Vagina (tissue), 2 donors: ENCODE results near the gene C4orf51. TPM values are rescaled to one million over a fixed set of nuclear protein-coding genes. Genes with fewer than 3 reads are reported as not detected.

ENCODE experiments used
- DNase-seq, 2 donors: peaks; one replicate each; pipeline ENCODE4 v3.0.0-alpha.2; 2017; ENCODE audit errors: extremely low spot score in 2 of 2
- H3K27ac ChIP-seq: fragments of 200-600 bp; sonication (generic); one replicate; pipeline ENCODE4 v1.5.1; 2019
- H3K27me3 ChIP-seq: fragments of 200-600 bp; sonication (generic); one replicate; pipeline ENCODE4 v1.5.1; 2019
- H3K36me3 ChIP-seq, 2 donors: fragments of 200-600 bp; sonication (generic); one replicate each; pipeline ENCODE4 v1.5.1; 2017 to 2019
- H3K4me1 ChIP-seq: fragments of 200-600 bp; sonication (generic); one replicate; pipeline ENCODE4 v1.5.1; 2019
- H3K4me3 ChIP-seq, 2 donors: fragments of 200-600 bp; sonication (generic); 1 replicate in 1 of 2; 2 replicates in 1 of 2; pipeline ENCODE4 v1.5.1; 2016 to 2019
- H3K9me3 ChIP-seq: fragments of 200-600 bp; sonication (generic); one replicate; pipeline ENCODE4 v1.5.1; 2019
- POLR2A ChIP-seq, 2 donors: fragments of 450-650 bp; IDR thresholded peaks; one replicate each; pipeline ENCODE4 v1.6.1; 2017; ENCODE audit warnings: antibody characterized with exemption in 2 of 2, mild to moderate bottlenecking in 2 of 2, moderate library complexity in 2 of 2
- POLR2AphosphoS5 ChIP-seq, 2 donors: sonication (generic); formaldehyde crosslinking; IDR thresholded peaks; one replicate each; pipeline ENCODE4 v1.9.0; 2017; ENCODE audit warnings: antibody characterized with exemption in 2 of 2, mild to moderate bottlenecking in 2 of 2, low read depth in 1 of 2; ENCODE audit not compliant: insufficient read depth in 1 of 2
- intact Hi-C: fragments of 100-400 bp; cut with DNase I; formaldehyde crosslinking; loops from one replicate; pipeline ENCODE4 v1.15.1; 2023
- total RNA-seq: library from RNA; depleted of rRNA; stranded (reverse); fragments of >200 nt; gene quantifications from one replicate; pipeline ENCODE4 v1.2.3, GENCODE V29; 2016
- TF ChIP-seq, protein P1 (sequence below), 3 experiments: fragments of 450-650 bp in 2 of 3; fragments of 200-600 bp in 1 of 3; sonication (generic) in 1 of 3; IDR thresholded peaks; one replicate each; pipeline ENCODE4 v1.5.1; 2017 to 2019; ENCODE audit warnings: antibody characterized with exemption in 3 of 3, mild to moderate bottlenecking in 2 of 3, moderate library complexity in 2 of 3

C4orf51 gene
- total RNA-seq, 1 donor from 2014 or later, result not detected

DNA sequence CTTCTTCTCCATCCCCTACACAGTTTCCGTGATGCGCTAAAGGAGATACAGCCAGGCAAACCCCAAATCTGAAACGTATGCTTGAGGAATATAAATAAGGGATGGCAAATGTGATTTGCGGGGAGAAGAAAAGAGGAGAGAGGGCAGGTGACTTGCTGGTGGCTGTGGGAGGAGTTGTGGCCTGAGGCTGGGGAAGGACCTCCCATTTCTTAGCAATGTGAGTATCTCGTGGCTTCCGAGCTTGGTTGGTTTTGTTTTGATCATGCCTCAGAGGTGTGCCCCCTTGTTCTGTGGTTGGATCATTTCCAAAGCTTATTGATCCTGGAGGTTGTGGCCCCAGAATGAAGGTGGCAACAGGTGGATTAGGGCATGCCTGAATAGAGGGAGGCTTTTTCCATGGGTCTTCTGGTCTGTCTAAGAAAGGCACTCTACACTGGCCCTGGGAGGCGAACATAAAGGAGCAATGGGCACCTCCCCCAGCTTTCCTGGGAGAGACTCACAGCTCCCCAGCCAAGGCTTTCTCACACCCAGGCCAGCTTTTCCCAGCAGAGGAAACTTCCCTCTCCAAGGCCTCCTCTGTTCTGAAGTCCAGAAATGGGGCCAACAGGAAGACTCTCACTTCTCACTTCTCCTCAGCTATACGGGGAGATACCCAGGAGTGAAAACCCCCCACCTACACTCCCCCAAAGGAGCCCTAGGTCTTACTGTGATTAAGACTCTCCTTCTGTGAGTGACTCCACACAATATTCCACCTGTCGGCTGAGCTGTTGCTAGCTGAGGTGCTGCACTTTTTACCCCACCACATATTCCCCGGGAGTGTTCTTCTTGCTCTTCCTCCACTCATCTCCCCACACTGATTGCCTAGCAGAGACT, 40.0 kb downstream of the C4orf51 start:
- TF ChIP-seq POLR2AphosphoS5 (IDR thresholded peaks at IDR 0.05; ENCODE audit: insufficient read depth in 1 of 2, low read depth in 1 of 2), result no peak
- TF ChIP-seq POLR2A (IDR thresholded peaks at IDR 0.05), result no peak
- TF ChIP-seq, protein P1, sequence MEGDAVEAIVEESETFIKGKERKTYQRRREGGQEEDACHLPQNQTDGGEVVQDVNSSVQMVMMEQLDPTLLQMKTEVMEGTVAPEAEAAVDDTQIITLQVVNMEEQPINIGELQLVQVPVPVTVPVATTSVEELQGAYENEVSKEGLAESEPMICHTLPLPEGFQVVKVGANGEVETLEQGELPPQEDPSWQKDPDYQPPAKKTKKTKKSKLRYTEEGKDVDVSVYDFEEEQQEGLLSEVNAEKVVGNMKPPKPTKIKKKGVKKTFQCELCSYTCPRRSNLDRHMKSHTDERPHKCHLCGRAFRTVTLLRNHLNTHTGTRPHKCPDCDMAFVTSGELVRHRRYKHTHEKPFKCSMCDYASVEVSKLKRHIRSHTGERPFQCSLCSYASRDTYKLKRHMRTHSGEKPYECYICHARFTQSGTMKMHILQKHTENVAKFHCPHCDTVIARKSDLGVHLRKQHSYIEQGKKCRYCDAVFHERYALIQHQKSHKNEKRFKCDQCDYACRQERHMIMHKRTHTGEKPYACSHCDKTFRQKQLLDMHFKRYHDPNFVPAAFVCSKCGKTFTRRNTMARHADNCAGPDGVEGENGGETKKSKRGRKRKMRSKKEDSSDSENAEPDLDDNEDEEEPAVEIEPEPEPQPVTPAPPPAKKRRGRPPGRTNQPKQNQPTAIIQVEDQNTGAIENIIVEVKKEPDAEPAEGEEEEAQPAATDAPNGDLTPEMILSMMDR (IDR thresholded peaks at IDR 0.05), result no peak
- no peaks in the 10 kb centered on the region for H3K9me3 ChIP-seq
- intact Hi-C loops, result no loop called here

DNA sequence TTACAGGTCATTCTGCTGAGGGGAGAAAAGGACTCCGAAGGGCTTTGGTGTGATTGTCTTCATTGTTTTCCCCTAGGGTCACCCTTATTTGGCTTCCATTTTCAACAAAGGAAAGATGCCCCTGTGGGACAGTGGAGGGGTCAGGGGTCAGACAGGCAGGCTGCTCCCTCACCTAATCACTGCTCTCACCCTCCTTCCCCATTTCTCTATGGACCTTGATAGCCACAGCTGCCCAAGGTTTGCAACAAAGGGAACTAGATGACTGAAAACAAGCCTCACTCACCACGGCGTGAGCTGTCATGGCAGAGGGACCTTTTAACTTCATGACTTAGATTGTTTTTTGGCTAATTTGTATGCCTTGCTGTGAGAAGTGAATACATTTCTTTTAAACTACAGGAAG, 40.7 kb downstream of the C4orf51 start:
- H3K9me3 ChIP-seq, result no peaks in the 10 kb centered on the region
- TF ChIP-seq, protein P1 (IDR thresholded peaks at IDR 0.05), result no peak
- TF ChIP-seq POLR2A (IDR thresholded peaks at IDR 0.05) (no peak), POLR2AphosphoS5 (IDR thresholded peaks at IDR 0.05; ENCODE audit: insufficient read depth in 1 of 2, low read depth in 1 of 2) (no peak)

More for the DNA sequence above, 40.0 kb downstream of the C4orf51 start:
- peak in 1 of 2 donors; percentile 60 for DNase-seq
- Histone ChIP-seq H3K4me3 (no peak overlapping the region), H3K27ac (no peak overlapping the region), H3K36me3 (no peaks in the 10 kb centered on the region), H3K27me3 (no peaks in the 10 kb centered on the region), H3K4me1 (no peaks in the 10 kb centered on the region)

DNA sequence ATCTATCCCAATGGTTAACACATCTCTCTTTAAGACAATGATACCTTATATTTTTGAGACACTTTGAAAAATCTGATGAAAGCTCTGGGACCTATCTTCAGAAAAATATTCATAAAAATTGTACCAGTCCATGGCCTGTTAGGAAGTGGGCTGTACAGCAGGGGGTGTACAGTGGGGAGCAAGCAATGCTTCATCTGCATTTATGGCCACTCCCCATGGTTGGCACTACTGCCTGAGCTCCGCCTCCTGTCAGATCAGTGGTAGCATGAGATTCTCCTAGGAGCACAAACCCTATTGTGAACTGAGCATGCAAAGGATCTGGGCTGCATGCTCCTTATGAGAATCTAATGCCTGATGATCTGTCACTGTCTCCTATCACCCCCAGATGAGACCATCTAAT, 42.6 kb downstream of the C4orf51 start:
- H3K4me3 ChIP-seq, result no peak overlapping the region
- DNase-seq, result peak in 1 of 2 donors; percentile 5
- H3K9me3 ChIP-seq, result no peaks in the 10 kb centered on the region
- H3K27me3 ChIP-seq, result no peaks in the 10 kb centered on the region
- no peaks in the 10 kb centered on the region for H3K4me1 ChIP-seq
- H3K27ac ChIP-seq, result no peak overlapping the region
- TF ChIP-seq, protein P1 (IDR thresholded peaks at IDR 0.05), result no peak
- TF ChIP-seq POLR2AphosphoS5 (IDR thresholded peaks at IDR 0.05; ENCODE audit: insufficient read depth in 1 of 2, low read depth in 1 of 2), result no peak
- no peak for TF ChIP-seq POLR2A (IDR thresholded peaks at IDR 0.05)
- intact Hi-C loops, result no loop called here
- H3K36me3 ChIP-seq, result no peaks in the 10 kb centered on the region

More for the DNA sequence above, 40.7 kb downstream of the C4orf51 start:
- DNase-seq, result peak in 1 of 2 donors; percentile 49
- Histone ChIP-seq H3K27ac (no peak overlapping the region), H3K4me1 (no peaks in the 10 kb centered on the region), H3K27me3 (no peaks in the 10 kb centered on the region), H3K36me3 (no peaks in the 10 kb centered on the region), H3K4me3 (no peak overlapping the region)
- intact Hi-C loops, result no loop called here

DNA sequence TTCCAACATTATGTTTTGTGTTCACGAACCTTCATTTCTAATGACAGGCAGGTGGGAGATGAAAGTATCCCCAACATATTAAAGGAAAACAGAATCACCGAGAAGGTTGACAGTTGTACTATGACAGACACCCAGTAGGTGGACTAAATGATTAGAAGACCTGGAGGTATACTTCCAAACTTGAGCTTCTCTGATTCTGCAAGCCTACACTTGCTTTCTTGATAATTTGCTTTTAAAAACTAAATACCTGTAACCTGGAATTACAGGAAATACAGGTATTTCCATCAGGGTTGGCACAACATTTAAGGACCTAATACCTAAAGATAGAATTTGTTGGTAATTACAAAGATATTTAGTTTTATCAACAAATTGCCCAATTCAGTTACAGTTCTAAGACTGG, 43.4 kb downstream of the C4orf51 start:
- H3K4me3 ChIP-seq, result no peak overlapping the region
- H3K27ac ChIP-seq, result no peak overlapping the region
- no peaks in the 10 kb centered on the region for H3K27me3 ChIP-seq
- H3K9me3 ChIP-seq, result no peaks in the 10 kb centered on the region
- DNase-seq, result no peak
- TF ChIP-seq POLR2A (IDR thresholded peaks at IDR 0.05), result no peak
- TF ChIP-seq, protein P1 (IDR thresholded peaks at IDR 0.05), result no peak
- no peak for TF ChIP-seq POLR2AphosphoS5 (IDR thresholded peaks at IDR 0.05; ENCODE audit: insufficient read depth in 1 of 2, low read depth in 1 of 2)
- intact Hi-C loops, result no loop called here
- no peaks in the 10 kb centered on the region for H3K4me1 ChIP-seq
- no peaks in the 10 kb centered on the region for H3K36me3 ChIP-seq

DNA sequence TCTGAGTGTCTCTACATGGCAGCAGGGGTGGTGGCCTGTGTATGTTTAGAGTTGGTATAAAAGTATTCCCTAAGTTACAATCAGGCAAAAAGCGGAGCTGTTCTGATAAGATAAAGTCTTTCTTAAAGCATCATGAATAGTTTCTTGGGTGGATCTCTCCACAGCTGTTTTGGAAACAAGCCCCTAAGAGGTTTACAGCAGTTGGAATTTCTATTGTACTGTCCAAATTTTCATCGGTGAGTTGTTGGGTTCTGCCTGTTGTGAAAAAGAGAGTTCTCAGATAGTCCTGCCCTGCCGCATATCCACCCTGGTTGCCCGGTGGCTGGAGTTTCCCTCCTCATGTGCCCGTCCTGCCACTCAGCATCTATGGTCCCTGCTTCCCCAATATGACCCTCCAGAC, 50.1 kb downstream of the C4orf51 start:
- Histone ChIP-seq H3K4me3 (no peak overlapping the region), H3K27ac (no peak overlapping the region), H3K4me1 (peaks cover 27% of the 10 kb centered on the region), H3K36me3 (no peaks in the 10 kb centered on the region), H3K9me3 (no peaks in the 10 kb centered on the region), H3K27me3 (no peaks in the 10 kb centered on the region)
- no peak for DNase-seq
- intact Hi-C loops, result loop anchor here (5.0 to 10.0 kb wide), 2 partner anchors 105 to 207 kb away; partner anchors contain the start of gene ZNF827
- TF ChIP-seq POLR2AphosphoS5 (IDR thresholded peaks at IDR 0.05; ENCODE audit: insufficient read depth in 1 of 2, low read depth in 1 of 2), result no peak
- TF ChIP-seq POLR2A (IDR thresholded peaks at IDR 0.05), result no peak
